GM23248 (cell line): ENCODE measurements around the gene PPP4R3A. TPM values are rescaled to one million over a fixed set of nuclear protein-coding genes. Genes with fewer than 3 reads are reported as not detected.

ENCODE experiments used
- DNase-seq: peaks from one replicate; pipeline ENCODE4 v3.0.0-alpha.2; 2015
- H2AFZ ChIP-seq: fragments of 200-600 bp; sonication (generic); 2 replicates; pipeline ENCODE4 v1.6.1; 2016; ENCODE audit warnings: antibody characterized with exemption
- H3F3A ChIP-seq: fragments of 200-600 bp; sonication (generic); 2 replicates; pipeline ENCODE4 v1.6.1; 2016; ENCODE audit warnings: mild to moderate bottlenecking, antibody characterized with exemption, mixed run types; ENCODE audit not compliant: insufficient read depth
- H3K27ac ChIP-seq: fragments of 200-600 bp; sonication (generic); 2 replicates; pipeline ENCODE4 v1.5.1; 2016; ENCODE audit warnings: mild to moderate bottlenecking
- H3K27me3 ChIP-seq: fragments of 200-600 bp; sonication (generic); replicated peaks from 2 replicates; pipeline ENCODE4 v1.6.1; 2016; ENCODE audit warnings: mild to moderate bottlenecking; ENCODE audit not compliant: insufficient read depth
- H3K36me3 ChIP-seq: fragments of 200-600 bp; sonication (generic); 2 replicates; pipeline ENCODE4 v1.6.1; 2016; ENCODE audit warnings: low read depth, mild to moderate bottlenecking
- H3K4me1 ChIP-seq: fragments of 200-600 bp; sonication (generic); 2 replicates; pipeline ENCODE4 v1.6.1; 2016; ENCODE audit warnings: mild to moderate bottlenecking; ENCODE audit not compliant: insufficient read depth
- H3K4me2 ChIP-seq: fragments of 200-600 bp; sonication (generic); one replicate; pipeline ENCODE4 v1.6.1; 2016; ENCODE audit warnings: mild to moderate bottlenecking; ENCODE audit not compliant: unreplicated experiment
- H3K4me3 ChIP-seq: fragments of 200-600 bp; sonication (generic); 2 replicates; pipeline ENCODE4 v1.5.1; 2016; ENCODE audit warnings: mild to moderate bottlenecking
- H3K79me2 ChIP-seq: fragments of 200-600 bp; sonication (generic); 2 replicates; pipeline ENCODE4 v1.6.1; 2016; ENCODE audit warnings: mild to moderate bottlenecking; ENCODE audit not compliant: insufficient read depth
- H3K9ac ChIP-seq: fragments of 200-600 bp; sonication (generic); 2 replicates; pipeline ENCODE4 v1.6.1; 2016; ENCODE audit warnings: mild to moderate bottlenecking
- H3K9me2 ChIP-seq: fragments of 200-600 bp; sonication (generic); 2 replicates; pipeline ENCODE4 v1.6.1; 2016; ENCODE audit warnings: mixed run types, mild to moderate bottlenecking, moderate library complexity; ENCODE audit not compliant: insufficient read depth
- H3K9me3 ChIP-seq: fragments of 200-600 bp; sonication (generic); one replicate; pipeline ENCODE4 v1.6.1; 2017; ENCODE audit warnings: low read depth
- H4K20me1 ChIP-seq: fragments of 200-600 bp; sonication (generic); 2 replicates; pipeline ENCODE4 v1.6.0; 2016; ENCODE audit not compliant: insufficient read depth
- EZH2 ChIP-seq: fragments of 200-600 bp; sonication (generic); IDR thresholded peaks from 2 replicates; pipeline ENCODE4 v1.6.1; 2018; ENCODE audit warnings: antibody characterized with exemption, mild to moderate bottlenecking; ENCODE audit not compliant: insufficient read depth, poor library complexity, severe bottlenecking
- EZH2phosphoT487 ChIP-seq: fragments of 200-600 bp; sonication (generic); IDR thresholded peaks from 2 replicates; pipeline ENCODE4 v1.6.1; 2018; ENCODE audit warnings: antibody characterized with exemption, moderate library complexity, mild to moderate bottlenecking, low read depth; ENCODE audit not compliant: insufficient read depth
- WGBS, 2 experiments: methylation state at CpG; one replicate each; pipeline ENCODE4 v1.1.6; 2015 to 2017; ENCODE audit warnings: low lambda C conversion rate in 2 of 2, low coverage in 1 of 2; ENCODE audit errors: missing lambda C conversion rate in 2 of 2; 5-methylcytosine and 5-hydroxymethylcytosine counted together
- in situ Hi-C: fragments of 300-500 bp; cut with MboI; formaldehyde crosslinking; loops from 2 replicates; pipeline ENCODE4 v1.15.0; 2020
- polyA plus RNA-seq: library from polyadenylated mRNA; unstranded; fragments of >200 nt; fragmentation: Nextera tagmentation; extraction: Ambion mirVana; gene quantifications from 2 replicates; pipeline ENCODE4 v1.2.1, GENCODE V29; 2016
- total RNA-seq: library from RNA; depleted of rRNA; stranded (reverse); fragments of >200 nt; shearing (Covaris generic); gene quantifications from 2 replicates; pipeline ENCODE4 v1.2.3, GENCODE V29; 2014

The PPP4R3A gene
- total and polyA plus RNA-seq, 2 experiments from 2014 or later, result 18.0 to 41.1 TPM

- peak overlapping the region; percentile 78 for H2AFZ ChIP-seq
- in situ Hi-C loops, result no loop called here
Observed at GRCh38 chr14:91418387-91419043, 91.6 kb downstream of the PPP4R3A start.

DNA sequence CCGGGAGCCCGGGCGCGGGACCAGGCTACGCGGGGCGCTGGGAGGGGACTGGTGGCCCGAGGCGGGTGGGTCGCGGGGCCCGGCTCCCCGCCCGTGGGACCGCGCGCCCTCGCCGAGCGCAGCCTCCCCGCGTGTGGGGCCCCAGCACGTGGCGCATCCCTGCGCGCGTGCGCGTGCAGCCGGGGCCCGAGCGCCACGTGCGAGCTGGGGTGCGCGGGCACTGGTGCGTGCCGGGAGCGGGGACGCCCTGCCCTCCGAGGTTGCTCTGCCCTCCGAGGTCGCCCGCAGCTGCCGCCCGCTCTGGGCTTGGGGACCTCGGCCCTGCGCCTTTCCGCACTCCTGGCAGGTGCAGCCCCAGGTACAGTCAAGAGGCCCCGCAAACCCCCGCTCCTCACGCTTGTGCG lies 92.1 kb downstream of the PPP4R3A start:
- no peak for TF ChIP-seq EZH2
- TF ChIP-seq EZH2phosphoT487, result no peak
- H2AFZ ChIP-seq, result peak overlapping the region; percentile 78
- no peaks in the 10 kb centered on the region for H3K9me2 ChIP-seq
- no peaks in the 10 kb centered on the region for H3K4me1 ChIP-seq
- H3K27me3 ChIP-seq, result peaks cover 31% of the 10 kb centered on the region
- H3K9me3 ChIP-seq, result no peaks in the 10 kb centered on the region
- H3K79me2 ChIP-seq, result no peaks in the 10 kb centered on the region
- peak overlapping the region; percentile 78 for H3K4me2 ChIP-seq
- 0 out of 2 replicates have a peak, but pooled peaks cover 6% of the 10 kb centered on the region for H3F3A ChIP-seq
- no peaks in the 10 kb centered on the region for H3K36me3 ChIP-seq
- H3K4me3 ChIP-seq, result peak overlapping the region; percentile 63
- in situ Hi-C loops, result no loop called here
- H3K9ac ChIP-seq, result no peak overlapping the region
- no peaks in the 10 kb centered on the region for H4K20me1 ChIP-seq
- 7 to 8% methylated on average over 17 to 24 of the region's 53 CpGs for WGBS, 2 experiments
- DNase-seq, result peak; percentile 45
- H3K27ac ChIP-seq, result no peak overlapping the region

More at GRCh38 chr14:91418387-91419043, 91.6 kb downstream of the PPP4R3A start:
- peaks cover 31% of the 10 kb centered on the region for H3K27me3 ChIP-seq
- H3F3A ChIP-seq, result 0 out of 2 replicates have a peak, but pooled peaks cover 6% of the 10 kb centered on the region
- no peaks in the 10 kb centered on the region for H4K20me1 ChIP-seq
- no peaks in the 10 kb centered on the region for H3K9me3 ChIP-seq
- H3K36me3 ChIP-seq, result no peaks in the 10 kb centered on the region
- H3K9ac ChIP-seq, result no peak overlapping the region
- no peaks in the 10 kb centered on the region for H3K9me2 ChIP-seq
- peak overlapping the region; percentile 63 for H3K4me3 ChIP-seq
- 7% methylated on average over 37 to 42 of the region's 42 CpGs for WGBS, 2 experiments
- H3K27ac ChIP-seq, result no peak overlapping the region
- peak; percentile 59 for DNase-seq
- TF ChIP-seq EZH2phosphoT487, result 0 out of 2 replicates have a peak, but pooled peaks have one; percentile 54
- peak; percentile 56 for TF ChIP-seq EZH2
- no peaks in the 10 kb centered on the region for H3K4me1 ChIP-seq
- H3K79me2 ChIP-seq, result no peaks in the 10 kb centered on the region
- peak overlapping the region; percentile 78 for H3K4me2 ChIP-seq

DNA sequence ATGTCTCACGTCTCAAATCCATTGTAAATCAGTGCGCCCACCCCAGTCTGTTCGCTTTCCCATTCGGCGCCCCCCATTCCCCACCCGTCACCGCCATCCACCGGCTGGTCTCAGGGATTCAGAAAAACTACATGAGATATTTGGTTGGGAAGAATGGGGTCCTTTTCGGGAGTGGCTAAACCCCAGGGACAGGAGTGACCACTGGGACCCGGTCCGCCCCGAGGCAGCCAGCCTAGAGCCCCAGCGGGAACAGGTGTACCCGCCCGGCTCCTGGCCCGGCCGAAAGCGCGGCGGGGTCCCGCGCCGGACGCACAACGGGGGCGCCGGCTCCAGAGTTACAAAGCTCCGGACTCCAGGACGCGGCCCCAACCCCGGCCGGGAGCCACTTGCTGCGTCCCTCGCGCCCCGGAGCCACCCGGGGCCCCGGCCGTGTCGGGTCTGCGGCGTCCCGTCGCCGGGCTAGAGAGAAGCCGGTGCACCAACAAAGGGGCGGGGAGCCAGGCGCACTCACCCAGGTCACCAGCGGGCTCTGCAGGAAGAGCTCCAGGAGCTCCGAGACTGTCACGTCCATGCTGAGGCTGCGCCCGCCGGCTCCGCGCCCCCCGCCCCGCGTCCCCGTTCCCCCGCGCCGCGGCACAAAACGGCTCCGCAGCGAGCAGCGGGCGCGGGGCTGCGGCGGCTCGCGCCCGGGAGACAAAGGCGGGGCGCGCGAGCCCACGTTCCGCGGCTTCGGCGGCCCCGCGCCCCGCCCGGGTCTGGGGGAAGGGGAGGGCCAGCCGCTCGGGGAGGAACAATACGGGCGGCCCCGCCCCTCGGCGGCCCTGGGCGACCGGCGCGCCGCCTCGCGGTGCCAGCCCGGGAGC lies 92.8 kb downstream of the PPP4R3A start, which contains the start of gene CCDC88C:
TSS of gene CCDC88C (minus strand) at position 701 of the 863 bp plus-strand sequence. CDS start at position 571, 130 bp downstream.
- TF ChIP-seq EZH2phosphoT487, result no peak
- peak; percentile 75 for TF ChIP-seq EZH2
- in situ Hi-C loops, result no loop called here
- Histone ChIP-seq H3K27me3 (peaks cover 38% of the 10 kb centered on the region), H3F3A (0 out of 2 replicates have a peak, but pooled peaks cover 6% of the 10 kb centered on the region), H3K4me2 (peak within 1 kb of the TSS; percentile 78), H3K4me3 (peak within 1 kb of the TSS; percentile 63), H4K20me1 (no peaks in the 10 kb centered on the region), H3K9ac (no peak within 1 kb of the TSS), H3K36me3 (no peaks in the 10 kb centered on the region), H2AFZ (peak within 1 kb of the TSS; percentile 78), H3K9me3 (no peaks in the 10 kb centered on the region), H3K27ac (no peak within 1 kb of the TSS), H3K9me2 (no peaks in the 10 kb centered on the region), H3K4me1 (no peaks in the 10 kb centered on the region), H3K79me2 (no peaks in the 10 kb centered on the region)
- 9 to 10% methylated on average over 47 to 61 of the region's 103 CpGs for WGBS, 2 experiments
- peak; percentile 34 for DNase-seq

DNA sequence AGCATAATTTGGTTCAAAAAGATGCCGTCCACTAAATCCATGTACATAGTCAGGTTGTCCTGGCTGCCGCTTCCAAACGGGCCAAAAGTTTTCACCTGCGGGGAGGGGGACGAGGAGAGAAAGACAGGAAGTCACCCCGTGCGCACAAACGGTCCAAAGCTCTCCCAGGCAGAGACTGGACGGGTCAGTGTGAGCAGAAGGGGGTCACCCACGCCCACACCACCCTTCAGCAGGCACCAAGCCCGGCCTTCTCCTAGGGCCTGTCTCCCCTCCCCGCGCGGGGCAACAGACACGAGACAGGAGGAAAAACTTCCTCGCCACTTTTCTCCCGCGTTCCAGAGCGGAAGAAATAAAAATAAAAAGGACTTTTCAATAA lies 93.4 kb downstream of the PPP4R3A start:
- Histone ChIP-seq H3F3A (0 out of 2 replicates have a peak, but pooled peaks cover 6% of the 10 kb centered on the region), H3K9me3 (no peaks in the 10 kb centered on the region), H3K79me2 (no peaks in the 10 kb centered on the region), H3K36me3 (no peaks in the 10 kb centered on the region), H3K9me2 (no peaks in the 10 kb centered on the region), H3K9ac (no peak overlapping the region), H2AFZ (no peak overlapping the region), H3K27ac (no peak overlapping the region), H3K4me1 (no peaks in the 10 kb centered on the region), H4K20me1 (no peaks in the 10 kb centered on the region), H3K27me3 (peaks cover 38% of the 10 kb centered on the region), H3K4me2 (no peak overlapping the region), H3K4me3 (no peak overlapping the region; the same call in 1 of the 2 replicates)
- in situ Hi-C loops, result no loop called here
- no peak for DNase-seq
- 50 to 55% methylated on average over 18 to 19 of the region's 19 CpGs for WGBS, 2 experiments
- TF ChIP-seq EZH2phosphoT487, result no peak
- no peak for TF ChIP-seq EZH2
